Choroid plexus epithelial cell (primary cell): ENCODE measurements around the gene EEFSEC.

Source experiments
- DNase-seq: peaks from one replicate; pipeline ENCODE4 v3.0.0-alpha.2; 2010; ENCODE audit warnings: low read depth
- H3K4me3 ChIP-seq: 2 replicates; pipeline ENCODE4 v1.5.1; 2011; ENCODE audit warnings: low read depth, mild to moderate bottlenecking, control low read depth, low read length, moderate library complexity
- TF ChIP-seq, protein P1 (sequence below): conservative IDR thresholded peaks from 2 replicates; pipeline ENCODE4 v1.5.1; 2011; ENCODE audit warnings: low read depth, mild to moderate bottlenecking, control low read depth, inconsistent platforms, low read length, moderate library complexity

EEFSEC gene

DNA sequence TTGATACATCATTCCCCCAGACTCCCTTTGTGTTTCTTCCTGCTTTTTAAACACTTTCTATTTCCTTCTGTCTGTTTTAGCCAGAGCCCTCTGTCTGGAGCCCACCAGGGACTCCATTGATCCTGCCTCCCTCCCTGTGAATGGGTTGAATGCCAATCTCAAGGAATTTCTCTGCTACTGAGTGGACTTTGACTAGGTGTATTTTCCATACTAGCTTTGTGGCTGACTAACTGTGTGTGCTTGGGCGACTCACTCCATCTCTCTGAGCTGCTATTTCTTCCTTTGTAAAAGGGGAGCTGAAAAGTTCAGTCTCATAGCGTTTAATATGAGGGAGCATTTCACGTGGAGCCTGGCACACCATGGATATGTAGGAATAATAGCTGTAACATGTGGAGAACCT lies 98.8 kb downstream of the EEFSEC start:
- no peak overlapping the region for H3K4me3 ChIP-seq
- DNase-seq: no peak
- TF ChIP-seq, protein P1, sequence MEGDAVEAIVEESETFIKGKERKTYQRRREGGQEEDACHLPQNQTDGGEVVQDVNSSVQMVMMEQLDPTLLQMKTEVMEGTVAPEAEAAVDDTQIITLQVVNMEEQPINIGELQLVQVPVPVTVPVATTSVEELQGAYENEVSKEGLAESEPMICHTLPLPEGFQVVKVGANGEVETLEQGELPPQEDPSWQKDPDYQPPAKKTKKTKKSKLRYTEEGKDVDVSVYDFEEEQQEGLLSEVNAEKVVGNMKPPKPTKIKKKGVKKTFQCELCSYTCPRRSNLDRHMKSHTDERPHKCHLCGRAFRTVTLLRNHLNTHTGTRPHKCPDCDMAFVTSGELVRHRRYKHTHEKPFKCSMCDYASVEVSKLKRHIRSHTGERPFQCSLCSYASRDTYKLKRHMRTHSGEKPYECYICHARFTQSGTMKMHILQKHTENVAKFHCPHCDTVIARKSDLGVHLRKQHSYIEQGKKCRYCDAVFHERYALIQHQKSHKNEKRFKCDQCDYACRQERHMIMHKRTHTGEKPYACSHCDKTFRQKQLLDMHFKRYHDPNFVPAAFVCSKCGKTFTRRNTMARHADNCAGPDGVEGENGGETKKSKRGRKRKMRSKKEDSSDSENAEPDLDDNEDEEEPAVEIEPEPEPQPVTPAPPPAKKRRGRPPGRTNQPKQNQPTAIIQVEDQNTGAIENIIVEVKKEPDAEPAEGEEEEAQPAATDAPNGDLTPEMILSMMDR: no peak

DNA sequence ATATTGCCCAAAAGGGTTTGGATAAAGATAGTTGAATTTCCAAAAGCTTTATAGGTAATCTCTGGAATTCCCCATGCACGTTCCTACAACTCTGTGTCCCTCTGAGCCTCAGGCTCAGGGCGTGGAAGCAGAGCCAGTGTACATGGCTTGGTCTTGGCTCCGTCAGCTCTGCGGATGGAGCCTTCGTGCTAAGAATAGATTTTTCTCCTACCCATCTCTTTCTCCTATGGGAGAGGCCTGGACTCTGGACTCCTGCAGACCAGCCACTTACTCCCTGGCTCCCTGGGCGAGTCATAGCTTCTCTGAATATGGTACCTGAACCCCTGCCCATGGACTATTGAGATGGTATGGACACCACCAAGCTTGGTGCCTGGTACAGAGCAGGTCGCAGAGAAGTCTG lies 99.9 kb downstream of the EEFSEC start:
- TF ChIP-seq, protein P1: no peak
- DNase-seq: no peak
- no peak overlapping the region for H3K4me3 ChIP-seq

GRCh38 chr3:128254066-128254590 lies 100.8 kb downstream of the EEFSEC start:
- H3K4me3 ChIP-seq: no peak overlapping the region
- TF ChIP-seq, protein P1: no peak
- DNase-seq: no peak

- DNase-seq: no peak
- no peak overlapping the region for H3K4me3 ChIP-seq
- TF ChIP-seq, protein P1: no peak
Observed at GRCh38 chr3:128254967-128255366, 101.7 kb downstream of the EEFSEC start.

DNA sequence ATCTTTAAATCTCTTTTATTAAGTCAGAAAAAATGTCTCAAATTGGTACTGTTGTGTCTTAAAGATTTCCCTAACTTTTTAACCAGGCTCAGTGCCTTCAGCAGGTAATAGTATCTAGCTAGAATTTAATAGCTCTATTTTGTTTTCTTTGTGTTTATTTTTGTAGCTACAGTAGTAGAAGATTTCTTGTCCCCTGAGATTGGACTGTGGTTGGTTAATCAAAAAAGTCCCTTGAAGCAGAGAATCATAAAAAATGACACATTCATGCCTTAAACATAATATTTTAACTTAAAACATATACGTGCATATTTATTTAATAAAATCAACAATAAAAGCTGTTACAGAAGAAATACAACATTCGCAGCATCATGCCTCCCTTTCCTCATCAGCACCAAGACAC lies 102.8 kb downstream of the EEFSEC start:
- DNase-seq: no peak
- TF ChIP-seq, protein P1: no peak
- no peak overlapping the region for H3K4me3 ChIP-seq

GRCh38 chr3:128257632-128258031 lies 104.4 kb downstream of the EEFSEC start:
- DNase-seq: no peak
- H3K4me3 ChIP-seq: no peak overlapping the region
- TF ChIP-seq, protein P1: no peak

DNA sequence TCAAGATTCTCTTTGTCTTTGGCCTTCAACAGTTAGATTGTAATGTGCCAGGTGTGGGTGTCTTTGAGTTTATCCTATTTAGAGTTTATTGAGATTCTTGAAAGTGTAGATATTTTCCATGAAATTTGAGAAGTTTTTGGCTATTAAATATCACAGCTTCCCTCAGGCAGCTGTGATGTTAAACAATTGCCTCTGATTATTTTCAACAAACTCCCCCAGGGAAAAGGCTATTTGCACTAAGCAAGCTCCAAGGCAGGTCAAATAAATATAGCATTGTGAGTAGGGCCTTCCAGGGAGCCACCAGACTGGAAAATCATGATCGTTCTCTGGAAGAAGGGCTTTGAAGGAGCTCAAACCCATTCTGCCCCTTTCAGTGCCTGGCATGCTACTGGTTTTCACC lies 107.0 kb downstream of the EEFSEC start:
- no peak overlapping the region for H3K4me3 ChIP-seq
- TF ChIP-seq, protein P1: no peak

More for the DNA sequence above, 107.0 kb downstream of the EEFSEC start:
- no peak for DNase-seq
